Stimulated activated CD4-positive, alpha-beta T cell treated with anti-CD3 and anti-CD28 coated beads, TNF-alpha, amount 100 ng/mL, for 48 hours (primary cell): ENCODE measurements around the gene RPS6KA4.

Source experiments
- DNase-seq, 3 donors: peaks; one replicate each; pipeline ENCODE4 v3.0.0-alpha.2; 2020; ENCODE audit warnings: low read depth in 3 of 3

RPS6KA4 gene

GRCh38 chr11:64419257-64419790 lies 60.4 kb downstream of the RPS6KA4 start:
- no peak for DNase-seq

DNA sequence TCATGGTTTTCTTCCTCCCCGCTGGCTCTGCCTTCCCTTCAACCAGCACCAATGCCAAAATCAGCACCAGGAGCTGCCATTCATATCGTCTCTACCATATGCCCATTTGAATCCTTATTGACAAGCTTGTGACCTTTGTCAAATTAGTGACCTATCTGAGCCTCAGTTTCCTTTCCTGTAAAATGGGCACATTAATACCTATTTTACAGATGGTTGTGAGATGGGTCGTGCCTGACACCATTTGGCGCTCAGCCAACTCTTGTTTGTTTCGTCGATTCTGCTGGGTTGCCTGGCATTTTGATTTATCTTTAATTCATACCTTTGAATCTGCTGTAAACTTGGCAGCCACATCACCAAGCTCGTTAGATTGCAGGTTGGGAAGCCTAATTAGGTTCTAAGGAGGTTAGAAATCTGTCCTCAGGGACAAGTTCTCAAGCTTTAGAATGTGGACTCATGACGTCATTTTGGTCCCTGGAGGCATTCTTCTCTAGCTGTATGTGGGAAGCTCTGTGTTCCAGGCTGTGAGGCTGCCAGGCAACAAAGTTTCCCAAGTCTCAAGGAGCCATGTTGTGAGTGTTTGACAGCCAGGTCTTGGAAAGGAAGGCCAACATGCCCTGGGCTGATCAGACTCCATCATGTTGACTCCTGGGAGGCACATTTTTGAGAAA lies 61.0 kb downstream of the RPS6KA4 start:
- DNase-seq: no peak
